Activated naive CD8-positive, alpha-beta T cell treated with anti-CD3 and anti-CD28 coated beads for 36 hours (primary cell): ENCODE measurements around the gene IGSF21. TPM values are rescaled to one million over a fixed set of nuclear protein-coding genes. Genes with fewer than 3 reads are reported as not detected.
A peak's percentile ranks its signal among the peaks of the same experiment; 100 is the strongest.

ENCODE experiments used
- DNase-seq: peaks from one replicate; pipeline ENCODE4 v3.0.0; 2021
- H3K27ac Mint-ChIP-seq: one replicate; pipeline ENCODE4 v1.8.0; 2022; ENCODE audit warnings: mild to moderate bottlenecking, moderate library complexity, mixed read lengths
- H3K27me3 Mint-ChIP-seq: one replicate; pipeline ENCODE4 v1.8.0; 2022; ENCODE audit warnings: mild to moderate bottlenecking, mixed read lengths
- H3K36me3 Mint-ChIP-seq: one replicate; pipeline ENCODE4 v1.8.0; 2021; ENCODE audit warnings: mild to moderate bottlenecking, mixed read lengths
- H3K4me1 Mint-ChIP-seq: one replicate; pipeline ENCODE4 v1.8.0; 2021; ENCODE audit warnings: mixed read lengths
- H3K4me3 Mint-ChIP-seq: one replicate; pipeline ENCODE4 v1.8.0; 2022; ENCODE audit warnings: mild to moderate bottlenecking, moderate library complexity, mixed read lengths
- H3K9me3 Mint-ChIP-seq: one replicate; pipeline ENCODE4 v1.8.0; 2022; ENCODE audit warnings: mixed read lengths
- total RNA-seq, 2 experiments: library from RNA; stranded (reverse); gene quantifications; one replicate each; pipeline ENCODE4 v1.2.3, GENCODE V29; 2021

The IGSF21 gene
- total RNA-seq, 2 experiments from 2014 or later, result not detected

- Mint-ChIP-seq H3K4me3 (no peak overlapping the region), H3K9me3 (no peaks in the 10 kb centered on the region), H3K36me3 (no peaks in the 10 kb centered on the region), H3K27me3 (peaks cover 83% of the 10 kb centered on the region), H3K27ac (no peak overlapping the region), H3K4me1 (peaks cover 5% of the 10 kb centered on the region)
- no peak for DNase-seq
Measured at GRCh38 chr1:18108299-18109057, 880 bp downstream of the IGSF21 start.

- Mint-ChIP-seq H3K9me3 (no peaks in the 10 kb centered on the region), H3K36me3 (no peaks in the 10 kb centered on the region), H3K27ac (no peak overlapping the region), H3K4me1 (peaks cover 5% of the 10 kb centered on the region), H3K27me3 (peaks cover 79% of the 10 kb centered on the region), H3K4me3 (no peak overlapping the region)
- DNase-seq, result no peak
Measured at GRCh38 chr1:18109058-18109755, 1.6 kb downstream of the IGSF21 start.

- H3K27ac Mint-ChIP-seq, result no peak overlapping the region
- peaks cover 85% of the 10 kb centered on the region for H3K27me3 Mint-ChIP-seq
- no peaks in the 10 kb centered on the region for H3K9me3 Mint-ChIP-seq
- peak; percentile 50 for DNase-seq
- no peaks in the 10 kb centered on the region for H3K36me3 Mint-ChIP-seq
- peak overlapping the region; percentile 10 for H3K4me3 Mint-ChIP-seq
- H3K4me1 Mint-ChIP-seq, result peaks cover 5% of the 10 kb centered on the region
Measured at GRCh38 chr1:18109756-18110597, 2.4 kb downstream of the IGSF21 start.

- Mint-ChIP-seq H3K36me3 (no peaks in the 10 kb centered on the region), H3K4me1 (peaks cover 5% of the 10 kb centered on the region), H3K27ac (no peak overlapping the region), H3K4me3 (peak overlapping the region; percentile 10), H3K27me3 (peaks cover 88% of the 10 kb centered on the region), H3K9me3 (no peaks in the 10 kb centered on the region)
- peak; percentile 7 for DNase-seq
Measured at GRCh38 chr1:18110598-18110939, 3.0 kb downstream of the IGSF21 start.

GRCh38 chr1:18110968-18111367 is 3.4 kb downstream of the IGSF21 start:
- Mint-ChIP-seq H3K4me3 (peak overlapping the region; percentile 22), H3K27ac (no peak overlapping the region), H3K36me3 (no peaks in the 10 kb centered on the region), H3K4me1 (peaks cover 5% of the 10 kb centered on the region), H3K9me3 (no peaks in the 10 kb centered on the region), H3K27me3 (peaks cover 87% of the 10 kb centered on the region)
- peak; percentile 35 for DNase-seq

GRCh38 chr1:18111605-18112297 is 4.2 kb downstream of the IGSF21 start:
- peaks cover 86% of the 10 kb centered on the region for H3K27me3 Mint-ChIP-seq
- H3K36me3 Mint-ChIP-seq, result no peaks in the 10 kb centered on the region
- no peaks in the 10 kb centered on the region for H3K9me3 Mint-ChIP-seq
- no peak for DNase-seq
- H3K4me3 Mint-ChIP-seq, result peak overlapping the region; percentile 6
- no peak overlapping the region for H3K27ac Mint-ChIP-seq
- peaks cover 5% of the 10 kb centered on the region for H3K4me1 Mint-ChIP-seq

- H3K36me3 Mint-ChIP-seq, result no peaks in the 10 kb centered on the region
- no peak overlapping the region for H3K27ac Mint-ChIP-seq
- H3K9me3 Mint-ChIP-seq, result no peaks in the 10 kb centered on the region
- H3K27me3 Mint-ChIP-seq, result peaks cover 85% of the 10 kb centered on the region
- no peak overlapping the region for H3K4me3 Mint-ChIP-seq
- H3K4me1 Mint-ChIP-seq, result peaks cover 5% of the 10 kb centered on the region
- no peak for DNase-seq
Measured at GRCh38 chr1:18112611-18113010, 5.0 kb downstream of the IGSF21 start.

GRCh38 chr1:18114726-18115410 is 7.3 kb downstream of the IGSF21 start:
- no peak for DNase-seq
- Mint-ChIP-seq H3K4me1 (peaks cover 5% of the 10 kb centered on the region), H3K27ac (no peak overlapping the region), H3K27me3 (peaks cover 75% of the 10 kb centered on the region), H3K9me3 (no peaks in the 10 kb centered on the region), H3K4me3 (no peak overlapping the region), H3K36me3 (no peaks in the 10 kb centered on the region)

GRCh38 chr1:18116777-18117176 is 9.2 kb downstream of the IGSF21 start:
- no peak for DNase-seq
- Mint-ChIP-seq H3K4me1 (no peaks in the 10 kb centered on the region), H3K36me3 (no peaks in the 10 kb centered on the region), H3K9me3 (no peaks in the 10 kb centered on the region), H3K27ac (no peak overlapping the region), H3K27me3 (peaks cover 61% of the 10 kb centered on the region), H3K4me3 (no peak overlapping the region)

GRCh38 chr1:18118078-18118477 is 10.5 kb downstream of the IGSF21 start:
- Mint-ChIP-seq H3K27me3 (peaks cover 52% of the 10 kb centered on the region), H3K36me3 (no peaks in the 10 kb centered on the region), H3K9me3 (no peaks in the 10 kb centered on the region), H3K4me3 (no peak overlapping the region), H3K4me1 (no peaks in the 10 kb centered on the region), H3K27ac (no peak overlapping the region)
- no peak for DNase-seq

- H3K4me1 Mint-ChIP-seq, result no peaks in the 10 kb centered on the region
- DNase-seq, result no peak
- no peaks in the 10 kb centered on the region for H3K36me3 Mint-ChIP-seq
- no peak overlapping the region for H3K27ac Mint-ChIP-seq
- no peak overlapping the region for H3K4me3 Mint-ChIP-seq
- peaks cover 49% of the 10 kb centered on the region for H3K27me3 Mint-ChIP-seq
- no peaks in the 10 kb centered on the region for H3K9me3 Mint-ChIP-seq
Measured at GRCh38 chr1:18118491-18118890, 10.9 kb downstream of the IGSF21 start.

- Mint-ChIP-seq H3K4me3 (no peak overlapping the region), H3K27ac (no peak overlapping the region), H3K4me1 (no peaks in the 10 kb centered on the region), H3K9me3 (no peaks in the 10 kb centered on the region), H3K36me3 (no peaks in the 10 kb centered on the region), H3K27me3 (peaks cover 45% of the 10 kb centered on the region)
- DNase-seq, result no peak
Measured at GRCh38 chr1:18119289-18119688, 11.7 kb downstream of the IGSF21 start.

GRCh38 chr1:18119771-18120377 is 12.3 kb downstream of the IGSF21 start:
- Mint-ChIP-seq H3K36me3 (no peaks in the 10 kb centered on the region), H3K9me3 (no peaks in the 10 kb centered on the region), H3K27ac (no peak overlapping the region), H3K4me3 (no peak overlapping the region), H3K4me1 (no peaks in the 10 kb centered on the region), H3K27me3 (peaks cover 40% of the 10 kb centered on the region)
- no peak for DNase-seq

- Mint-ChIP-seq H3K4me3 (no peak overlapping the region), H3K27ac (no peak overlapping the region), H3K27me3 (peaks cover 33% of the 10 kb centered on the region), H3K4me1 (no peaks in the 10 kb centered on the region), H3K9me3 (no peaks in the 10 kb centered on the region), H3K36me3 (no peaks in the 10 kb centered on the region)
- no peak for DNase-seq
Measured at GRCh38 chr1:18120638-18121037, 13.0 kb downstream of the IGSF21 start.
